HG03045 (cell line): ENCODE data around the gene PLS3.

Source experiments
- ATAC-seq: cut with Tn5 transposase; IDR thresholded peaks from one replicate; pipeline ENCODE4 v1.9.1; 2021; ENCODE audit warnings: mild to moderate bottlenecking, moderate library complexity; ENCODE audit not compliant: unreplicated experiment

The PLS3 gene

DNA sequence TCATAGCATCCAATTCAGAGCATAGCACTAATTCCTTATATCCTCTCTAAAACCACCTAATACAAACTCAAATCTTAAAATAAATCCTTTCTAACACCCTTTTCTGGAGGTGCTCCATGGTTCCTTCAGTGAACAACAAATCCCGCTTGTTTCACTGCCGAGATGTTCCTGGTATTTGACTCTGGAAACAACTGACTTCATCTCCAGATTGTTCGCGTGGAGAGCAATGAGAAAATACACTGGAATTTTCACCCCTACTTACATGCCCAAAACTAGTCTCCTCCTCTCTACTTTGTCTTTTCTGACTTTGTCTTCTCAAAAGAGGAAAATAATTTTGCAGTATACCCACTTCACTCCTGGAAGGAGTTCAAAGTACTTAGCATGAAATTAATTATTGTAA is 129.0 kb downstream of the PLS3 start:
- ATAC-seq, result no peak

- peak; percentile 67 for ATAC-seq
These were observed 129.7 kb downstream of the PLS3 start for GRCh38 chrX:115690511-115691216.

GRCh38 chrX:115693476-115693875 is 132.5 kb downstream of the PLS3 start:
- no peak for ATAC-seq

GRCh38 chrX:115694028-115694427 is 133.1 kb downstream of the PLS3 start:
- ATAC-seq, result no peak

DNA sequence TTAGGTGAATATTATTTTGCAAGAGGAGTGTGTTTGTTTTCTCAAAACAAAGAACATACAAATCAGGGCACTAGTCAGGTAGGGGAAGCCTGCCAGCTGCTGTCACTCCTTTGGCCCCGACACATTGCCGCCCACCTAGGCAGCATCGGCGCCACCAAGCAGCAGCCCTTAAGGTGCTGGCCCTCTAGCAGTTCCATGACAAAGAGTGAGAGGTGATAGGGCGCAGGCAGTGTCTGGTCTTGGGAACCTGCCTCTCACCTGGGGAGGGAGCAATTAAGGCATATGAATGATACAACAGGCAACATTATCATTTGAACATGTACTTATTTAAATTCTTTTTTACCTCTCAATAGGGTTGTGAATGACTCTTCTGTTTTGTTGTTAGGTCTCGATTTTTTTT is 135.1 kb downstream of the PLS3 start:
- no peak for ATAC-seq

- ATAC-seq, result no peak
These were observed 136.0 kb downstream of the PLS3 start for GRCh38 chrX:115696939-115697338.

DNA sequence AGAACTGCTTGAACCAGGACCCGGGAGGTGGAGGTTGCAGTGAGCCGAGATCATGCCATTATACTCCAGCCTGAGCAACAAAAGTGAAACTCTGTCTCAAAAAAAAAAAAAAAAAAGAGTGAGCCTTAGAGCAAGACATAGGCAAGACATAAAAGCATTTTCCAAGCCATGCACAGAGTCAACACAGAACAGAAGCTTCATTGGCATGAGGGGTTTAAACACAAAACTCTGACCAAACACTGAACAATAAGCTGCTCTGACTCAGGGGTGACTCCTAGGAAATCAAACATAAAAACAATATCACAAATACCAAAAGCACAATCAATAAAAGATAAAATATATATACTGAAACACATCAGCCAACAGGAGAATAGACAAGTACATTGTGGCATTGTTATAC is 136.8 kb downstream of the PLS3 start:
- no peak for ATAC-seq
